D721Med (cell line): ENCODE measurements around the gene ATF7.

Source experiments
- DNase-seq: peaks from one replicate; pipeline ENCODE4 v3.0.0; 2011; ENCODE audit warnings: low spot score; ENCODE audit not compliant: insufficient read length
- FAIRE-seq: peaks from 2 replicates; lab custom pipeline; 2011; peaks lifted over from hg19 to GRCh38; lab: Jason Lieb, UNC
- CTCF ChIP-seq: IDR thresholded peaks from 2 replicates; pipeline ENCODE4 v1.5.1; 2012; ENCODE audit warnings: mild to moderate bottlenecking, control low read depth; ENCODE audit not compliant: insufficient read depth; ENCODE audit errors: missing control alignments

ATF7 gene

GRCh38 chr12:53523131-53523530, 103.1 kb downstream of the ATF7 start:
- no peak for TF ChIP-seq CTCF
- FAIRE-seq, result no peak
- no peak for DNase-seq

GRCh38 chr12:53518381-53518780, 107.8 kb downstream of the ATF7 start:
- TF ChIP-seq CTCF, result no peak
- FAIRE-seq (no peak), DNase-seq (no peak)

- DNase-seq, result no peak
- no peak for TF ChIP-seq CTCF
- FAIRE-seq, result no peak
Observed at GRCh38 chr12:53516758-53517455, 109.3 kb downstream of the ATF7 start.

- no peak for FAIRE-seq
- no peak for DNase-seq
- TF ChIP-seq CTCF, result no peak
Observed at GRCh38 chr12:53515291-53515680, 110.9 kb downstream of the ATF7 start.

GRCh38 chr12:53514628-53515290, 111.4 kb downstream of the ATF7 start:
- no peak for FAIRE-seq
- DNase-seq, result no peak

GRCh38 chr12:53513712-53514410, 112.3 kb downstream of the ATF7 start:
- FAIRE-seq (no peak), DNase-seq (no peak)
- no peak for TF ChIP-seq CTCF

More at GRCh38 chr12:53514628-53515290, 111.4 kb downstream of the ATF7 start:
- TF ChIP-seq CTCF, result no peak
